ENCODE measurements around the gene TSPAN4.

- TF ChIP-seq CTCF (IDR thresholded peaks at IDR 0.05; ENCODE audit: low read depth, low read length) (no peak), EZH2phosphoT487 (IDR thresholded peaks at IDR 0.05; ENCODE audit: low read depth) (no peak)
Measured at GRCh38 chr11:872799-873198, 30.1 kb downstream of the TSPAN4 start.
